Measurements from ENCODE around the gene F8A2.
"Not testable (repeated sequence)": the region's sequence is repeated elsewhere in the genome, so short reads cannot be mapped to it uniquely, and the experiment has no call there.

DNA sequence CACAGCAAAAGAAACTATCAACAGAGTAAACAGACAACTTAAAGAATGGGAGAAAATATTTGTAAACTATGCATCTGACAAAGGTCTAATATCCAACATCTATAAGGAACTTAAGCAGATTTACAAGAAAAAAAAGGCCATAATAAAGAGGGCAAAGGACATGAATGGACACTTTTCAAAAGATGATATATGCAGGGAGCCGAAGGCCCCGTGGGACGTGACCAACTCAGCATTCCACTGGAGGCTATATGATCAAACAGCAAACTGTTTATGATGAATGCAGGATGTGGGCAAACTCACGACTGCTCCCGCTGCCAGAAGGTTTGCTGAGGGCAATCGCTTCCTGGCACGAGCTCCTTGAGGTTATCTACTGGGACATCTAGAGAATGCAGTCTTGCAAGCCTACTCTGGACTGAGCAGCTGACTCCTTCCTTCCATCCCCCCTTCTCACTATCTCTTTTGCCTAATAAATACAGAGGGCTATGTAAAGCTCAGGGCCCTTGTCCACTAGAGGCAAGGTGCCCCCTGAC, 12.9 kb downstream of the F8A2 start:
- TF ChIP-seq, protein P1, sequence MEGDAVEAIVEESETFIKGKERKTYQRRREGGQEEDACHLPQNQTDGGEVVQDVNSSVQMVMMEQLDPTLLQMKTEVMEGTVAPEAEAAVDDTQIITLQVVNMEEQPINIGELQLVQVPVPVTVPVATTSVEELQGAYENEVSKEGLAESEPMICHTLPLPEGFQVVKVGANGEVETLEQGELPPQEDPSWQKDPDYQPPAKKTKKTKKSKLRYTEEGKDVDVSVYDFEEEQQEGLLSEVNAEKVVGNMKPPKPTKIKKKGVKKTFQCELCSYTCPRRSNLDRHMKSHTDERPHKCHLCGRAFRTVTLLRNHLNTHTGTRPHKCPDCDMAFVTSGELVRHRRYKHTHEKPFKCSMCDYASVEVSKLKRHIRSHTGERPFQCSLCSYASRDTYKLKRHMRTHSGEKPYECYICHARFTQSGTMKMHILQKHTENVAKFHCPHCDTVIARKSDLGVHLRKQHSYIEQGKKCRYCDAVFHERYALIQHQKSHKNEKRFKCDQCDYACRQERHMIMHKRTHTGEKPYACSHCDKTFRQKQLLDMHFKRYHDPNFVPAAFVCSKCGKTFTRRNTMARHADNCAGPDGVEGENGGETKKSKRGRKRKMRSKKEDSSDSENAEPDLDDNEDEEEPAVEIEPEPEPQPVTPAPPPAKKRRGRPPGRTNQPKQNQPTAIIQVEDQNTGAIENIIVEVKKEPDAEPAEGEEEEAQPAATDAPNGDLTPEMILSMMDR (IDR thresholded peaks at IDR 0.05), result not testable (repeated sequence)
- not testable (repeated sequence) for TF ChIP-seq POLR2A (IDR thresholded peaks at IDR 0.05)

All from body of pancreas (tissue), 4 donors.